Left colon (tissue), 2 donors: ENCODE measurements around the gene OLFM1. TPM values are rescaled to one million over a fixed set of nuclear protein-coding genes. Genes with fewer than 3 reads are reported as not detected.

Source experiments
- ATAC-seq: fragments of 200-7000 bp; cut with Tn5 transposase; one replicate; pipeline ENCODE4 v1.9.1; 2020; ENCODE audit warnings: mild to moderate bottlenecking, moderate library complexity
- DNase-seq, 2 donors: peaks; one replicate each; pipeline ENCODE4 v3.0.0-alpha.2; 2020
- intact Hi-C, 2 donors: fragments of 100-400 bp; cut with DNase I in 1 of 2; cut with micrococcal nuclease in 1 of 2; formaldehyde crosslinking; loops; one replicate each; pipeline versions ENCODE4 v1.11.2 to v1.14.0; 2022; cut with DNase I, micrococcal nuclease
- total RNA-seq, 2 donors: library from RNA; stranded (reverse); fragmentation: NEBNext Ultra II Directional; extraction: Animal tissue kit (Norgen Biotek cat#: 25700); gene quantifications; one replicate each; pipeline ENCODE4 v1.2.1, GENCODE V29; 2021
- donor health status: DM: no; HTN: no; CAD: no.
- donor health status: DM: yes; HTN: yes; CAD: no.

Gene OLFM1
- total RNA-seq, 2 donors from 2014 or later, result 6.0 to 7.8 TPM

DNA sequence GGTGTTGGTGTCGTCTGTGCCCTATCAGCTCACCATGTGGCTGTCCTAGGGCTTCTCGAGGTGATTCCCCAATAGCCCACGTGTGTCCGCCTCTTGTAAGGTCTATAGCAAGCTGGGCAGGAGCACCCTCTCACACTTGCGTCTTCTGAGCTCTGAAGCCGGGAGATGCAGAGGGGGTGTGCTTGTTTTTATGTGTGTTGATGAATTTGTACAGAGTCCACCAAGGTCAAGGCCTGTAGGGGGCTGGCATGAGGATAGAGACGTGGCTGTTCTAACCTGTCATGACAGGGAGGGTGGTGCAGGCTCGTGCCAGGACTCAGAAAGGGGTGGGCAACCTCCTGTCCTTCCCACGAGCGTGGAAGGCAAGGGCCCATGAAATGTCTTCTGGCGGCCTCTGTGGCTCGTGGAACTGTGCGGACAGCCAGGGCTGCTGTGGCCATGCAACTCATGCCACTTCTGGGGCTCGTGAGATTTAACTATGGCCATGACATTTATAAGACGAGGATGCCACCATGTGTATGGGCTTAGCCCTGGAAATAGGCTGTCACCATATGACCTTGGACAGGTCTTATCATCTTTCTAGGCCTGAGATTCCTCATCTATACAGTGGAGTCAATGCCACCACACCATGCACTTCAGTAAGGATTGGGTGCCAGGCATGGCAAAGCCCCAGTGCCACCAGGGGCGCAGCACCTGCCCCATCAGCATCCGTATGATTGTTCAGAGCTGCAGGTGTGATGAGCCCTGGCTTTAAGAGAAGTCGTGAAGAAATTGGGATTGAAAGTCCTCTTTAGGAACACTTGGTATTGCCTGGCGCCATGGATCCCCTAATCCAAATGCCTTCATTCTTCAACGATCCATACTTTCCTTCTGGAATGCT lies 2.3 kb upstream of the OLFM1 start:
- DNase-seq (no peak), ATAC-seq (no peak)
- intact Hi-C loops, result loop anchor here (5.0 kb wide), 3 partner anchors 252 to 327 kb away; no protein-coding TSS in a partner anchor

DNA sequence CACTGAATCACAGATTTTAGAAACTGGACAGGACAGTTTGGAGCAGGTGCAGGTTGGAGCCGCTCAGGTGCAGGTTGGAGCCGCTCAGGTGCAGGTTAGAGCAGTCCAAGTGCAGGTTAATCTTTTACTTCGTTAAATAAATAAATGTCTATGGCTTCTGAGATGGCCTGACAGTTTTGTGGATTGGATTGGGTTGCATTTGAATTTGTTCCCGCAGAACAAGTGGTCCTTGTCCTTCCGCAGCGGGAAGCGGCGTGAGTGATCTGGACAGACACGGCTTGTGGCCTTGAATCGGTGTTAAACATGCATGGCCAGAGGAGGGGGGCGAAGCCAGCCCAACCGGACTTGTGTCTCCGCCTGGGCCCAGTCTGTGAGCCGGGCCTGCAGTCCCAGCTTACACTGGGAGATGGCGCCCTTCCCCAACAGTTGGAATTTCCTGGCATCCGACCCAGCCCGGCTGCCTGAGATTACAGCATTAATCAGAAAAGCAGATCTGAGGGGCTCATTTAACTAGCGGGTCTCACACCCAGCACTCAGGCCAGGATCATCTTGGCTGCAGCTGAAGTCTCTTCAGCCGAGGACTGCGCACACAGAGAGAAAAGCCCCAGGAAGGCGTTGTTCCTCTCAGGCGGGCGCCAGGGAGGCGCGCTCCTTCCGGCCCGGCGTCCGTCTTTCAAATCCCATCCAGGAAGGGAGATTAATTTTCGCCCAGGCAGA lies 1.5 kb upstream of the OLFM1 start:
- intact Hi-C loops, result loop anchor here (5.0 kb wide), 3 partner anchors 251 to 326 kb away; no protein-coding TSS in a partner anchor
- peak; percentile 80 for ATAC-seq
- DNase-seq, result peak; percentile 44 to 85

DNA sequence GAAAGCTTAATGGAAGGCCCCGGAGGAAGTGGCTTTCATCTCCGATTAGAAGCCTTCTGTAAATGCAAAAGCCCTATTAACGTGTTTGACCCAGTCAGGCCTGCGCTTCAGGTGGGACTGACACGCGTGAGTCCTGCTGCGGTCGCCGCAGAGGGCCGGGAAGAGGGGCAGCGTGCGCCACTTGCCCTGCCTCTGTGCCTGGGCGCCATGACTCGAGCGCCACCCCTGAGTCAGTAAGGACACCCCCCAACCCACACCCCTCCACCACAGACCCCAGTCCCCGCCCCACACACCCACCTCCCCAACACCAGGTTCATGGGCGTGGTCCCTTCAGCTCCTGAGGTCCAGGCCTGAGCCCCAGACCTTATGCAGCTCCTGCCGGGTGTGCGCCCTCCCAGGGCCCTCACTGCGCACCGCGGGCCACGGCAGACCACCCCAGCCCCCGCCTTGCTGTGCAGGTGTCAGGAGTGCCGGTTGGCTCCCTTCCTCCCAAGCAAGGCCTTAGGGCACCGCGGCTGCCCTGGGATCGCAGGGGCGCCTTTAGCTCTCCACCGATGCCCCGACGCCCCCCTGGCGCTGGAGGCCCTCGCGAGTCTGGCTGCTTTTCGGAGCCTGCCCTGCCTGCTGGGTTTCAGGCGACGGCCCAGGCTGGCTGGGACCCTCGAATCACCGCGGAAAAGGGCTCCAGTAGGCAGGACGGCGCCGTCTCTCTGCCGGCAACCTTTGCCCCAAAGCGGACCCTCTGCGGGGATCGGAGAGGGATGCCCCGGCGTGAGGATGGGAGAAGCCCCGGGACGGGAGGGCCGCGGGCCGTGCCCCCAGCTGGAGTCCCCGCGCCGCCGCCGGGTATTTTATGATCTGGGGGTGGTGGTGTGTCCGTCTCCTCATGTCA lies 625 bp upstream of the OLFM1 start:
- ATAC-seq, result no peak
- no peak for DNase-seq
- intact Hi-C loops, result loop anchor here (5.0 kb wide), 3 partner anchors 250 to 325 kb away; no protein-coding TSS in a partner anchor

- intact Hi-C loops, result loop anchor here (5.0 kb wide), 3 partner anchors 249 to 324 kb away; no protein-coding TSS in a partner anchor
- no peak for DNase-seq
- ATAC-seq, result no peak
These were observed 455 bp downstream of the OLFM1 start for GRCh38 chr9:135087899-135088347.

GRCh38 chr9:135088348-135088978 lies 995 bp downstream of the OLFM1 start:
- intact Hi-C loops, result loop anchor here (5.0 kb wide), 3 partner anchors 249 to 324 kb away; no protein-coding TSS in a partner anchor
- ATAC-seq (no peak), DNase-seq (no peak)

DNA sequence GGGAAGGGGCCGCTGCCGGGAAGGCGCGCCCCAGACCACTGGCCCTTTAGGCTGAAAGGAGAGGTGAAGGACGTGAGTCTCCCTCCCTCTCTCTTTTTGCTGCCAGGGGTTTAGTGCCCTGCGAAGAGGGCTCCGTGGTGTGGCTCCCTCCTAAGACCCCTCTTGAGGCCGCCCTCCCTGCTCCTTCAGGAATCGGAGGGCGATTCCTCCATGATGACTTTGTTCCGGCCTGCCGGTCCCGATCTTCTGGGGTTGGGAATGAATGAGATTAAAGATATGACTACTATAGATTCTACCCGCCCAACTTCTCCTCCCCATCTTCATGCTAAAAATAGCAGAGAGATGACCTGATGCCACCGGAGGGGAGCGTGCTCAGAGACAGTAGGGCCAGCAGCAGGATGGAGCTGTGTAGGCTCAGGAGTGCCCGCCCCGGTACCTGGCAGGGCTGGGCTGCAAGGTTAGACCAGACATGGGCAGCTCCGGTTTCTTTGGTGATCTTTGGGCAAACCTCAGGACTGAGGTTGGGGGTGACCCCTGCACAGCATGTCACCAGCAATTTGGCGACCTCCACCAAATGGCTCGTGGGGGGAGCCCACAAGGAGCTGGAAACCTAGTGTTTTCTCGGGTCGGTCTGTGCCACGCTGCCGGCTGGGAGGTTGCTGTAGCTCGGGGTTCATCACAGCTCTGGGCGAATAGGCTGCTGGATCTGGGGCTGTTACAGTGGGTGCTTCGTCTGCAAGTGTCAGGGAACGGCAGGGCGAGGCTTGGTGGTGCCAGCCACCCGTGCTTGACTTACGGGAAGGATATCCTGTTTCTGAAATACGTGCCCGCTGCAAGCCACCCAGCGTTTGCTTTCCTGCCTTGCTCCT lies 1.7 kb downstream of the OLFM1 start:
- intact Hi-C loops, result loop anchor here (5.0 kb wide), 3 partner anchors 248 to 323 kb away; no protein-coding TSS in a partner anchor
- DNase-seq (no peak), ATAC-seq (no peak)

DNA sequence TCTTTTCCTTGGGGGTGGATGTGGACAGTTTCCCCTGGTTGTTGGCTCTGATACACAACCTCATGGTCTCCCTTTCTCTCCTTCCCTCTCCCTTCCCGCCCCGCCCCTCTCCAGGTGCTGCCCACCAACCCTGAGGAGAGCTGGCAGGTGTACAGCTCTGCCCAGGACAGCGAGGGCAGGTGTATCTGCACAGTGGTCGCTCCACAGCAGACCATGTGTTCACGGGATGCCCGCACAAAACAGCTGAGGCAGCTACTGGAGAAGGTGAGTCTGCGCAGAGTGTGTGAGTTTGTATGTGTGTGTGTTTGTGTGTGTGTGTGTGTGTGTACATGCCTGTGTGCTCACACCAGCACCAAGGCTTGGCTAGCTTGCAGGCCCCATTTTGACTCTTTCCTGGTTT lies 2.6 kb downstream of the OLFM1 start:
- no peak for DNase-seq
- no peak for ATAC-seq
- intact Hi-C loops, result no loop called here

- intact Hi-C loops, result no loop called here
- ATAC-seq (no peak), DNase-seq (no peak)
These were observed 3.1 kb downstream of the OLFM1 start for GRCh38 chr9:135090547-135090946.

- intact Hi-C loops, result no loop called here
- ATAC-seq, result no peak
These were observed 4.1 kb downstream of the OLFM1 start for GRCh38 chr9:135091545-135091944.

DNA sequence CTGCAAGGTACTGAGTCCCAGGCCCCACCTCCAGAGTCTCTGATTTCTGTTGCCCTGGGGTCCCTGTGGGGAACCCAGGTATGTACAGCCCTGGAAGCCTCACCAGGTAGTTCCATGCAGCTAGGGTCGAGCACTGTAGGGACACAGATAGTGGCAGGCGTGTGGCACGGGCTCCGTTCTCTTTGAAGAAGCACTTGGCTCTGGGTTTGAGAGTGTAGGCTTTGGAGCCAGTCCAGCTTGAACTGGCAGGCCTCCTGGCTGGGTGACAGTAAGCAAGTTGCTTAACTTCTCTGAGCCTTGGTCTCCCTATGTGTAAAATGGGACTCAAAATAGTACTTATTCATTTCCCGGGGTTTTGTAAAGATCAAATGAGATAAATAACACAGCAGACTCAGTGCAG lies 5.6 kb downstream of the OLFM1 start:
- DNase-seq (no peak), ATAC-seq (no peak)
- intact Hi-C loops, result no loop called here

More at GRCh38 chr9:135091545-135091944, 4.1 kb downstream of the OLFM1 start:
- DNase-seq, result no peak

DNA sequence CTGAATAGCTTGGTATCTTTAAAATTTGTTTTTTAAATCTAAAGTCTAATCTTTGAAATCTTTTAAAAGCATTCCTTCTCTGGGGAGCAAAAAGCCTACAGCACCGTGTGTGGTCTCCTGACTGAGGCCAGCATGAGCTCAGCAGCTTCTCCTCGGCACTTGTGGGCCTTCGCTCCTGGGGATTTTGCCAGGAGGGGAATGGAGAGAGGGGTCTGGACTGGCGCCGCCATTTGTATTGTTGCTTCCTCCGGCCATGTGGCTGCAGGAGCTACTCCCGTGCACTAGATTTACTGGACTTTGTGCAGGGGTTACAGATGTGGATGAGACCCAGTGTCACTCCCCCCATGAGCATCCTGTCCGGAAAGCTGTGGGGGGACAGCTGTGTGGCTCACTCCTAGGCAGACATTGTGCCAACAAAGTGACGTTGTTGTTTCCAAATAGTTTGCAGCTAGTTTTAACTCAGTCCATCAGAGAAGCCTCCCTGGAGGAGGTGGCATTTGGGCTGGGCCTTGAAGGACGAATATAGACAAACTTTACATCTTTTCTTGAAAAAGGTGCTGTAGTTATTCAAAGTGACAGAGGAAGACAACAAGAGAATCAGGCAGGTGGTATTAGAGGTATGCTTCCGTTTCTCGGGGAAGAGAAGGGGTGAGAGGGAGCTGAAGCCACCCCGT lies 6.6 kb downstream of the OLFM1 start:
- DNase-seq (no peak), ATAC-seq (no peak)
- intact Hi-C loops, result no loop called here

- intact Hi-C loops, result no loop called here
- ATAC-seq (no peak), DNase-seq (no peak)
These were observed 8.3 kb downstream of the OLFM1 start for GRCh38 chr9:135095470-135096407.

DNA sequence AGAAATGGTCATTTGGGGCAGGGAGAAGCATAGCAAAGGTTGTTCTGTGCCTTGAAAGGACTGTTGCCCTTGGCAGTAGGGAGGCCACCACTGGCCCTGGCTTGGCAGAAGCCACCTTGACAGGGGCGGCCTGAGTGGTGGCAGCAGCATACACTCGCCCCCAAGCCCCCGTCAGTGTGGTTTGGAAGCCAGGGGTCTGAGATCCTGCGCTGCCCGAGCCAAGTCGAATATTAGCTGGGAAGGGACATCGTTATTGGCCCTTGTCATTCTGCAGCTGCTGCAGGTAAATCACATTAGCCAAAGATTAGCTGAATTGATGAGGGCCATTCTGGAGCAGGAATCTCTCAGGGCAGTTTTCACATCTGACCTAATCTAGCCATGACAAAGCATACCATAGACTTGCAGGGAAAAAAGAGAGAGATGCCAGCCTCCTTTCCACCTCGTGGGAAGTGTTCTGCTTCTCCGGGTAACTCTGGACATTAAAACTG lies 9.0 kb downstream of the OLFM1 start:
- no peak for DNase-seq
- ATAC-seq, result no peak
- intact Hi-C loops, result no loop called here

GRCh38 chr9:135098400-135099105 lies 11.1 kb downstream of the OLFM1 start:
- no peak for ATAC-seq
- peak in 1 of 2 donors; percentile 18 for DNase-seq
- intact Hi-C loops, result no loop called here

- no peak for ATAC-seq
- no peak for DNase-seq
- intact Hi-C loops, result no loop called here
These were observed 12.1 kb downstream of the OLFM1 start for GRCh38 chr9:135099574-135099973.
